Measurements from ENCODE around the gene EXOC1L.
"Not testable (repeated sequence)": the region's sequence is repeated elsewhere in the genome, so short reads cannot be mapped to it uniquely, and the experiment has no call there.

Gene EXOC1L

GRCh38 chr4:55838952-55839351 is 19.4 kb downstream of the EXOC1L start:
- H3K4me1 ChIP-seq (ENCODE audit: insufficient read depth, low read length, poor library complexity, severe bottlenecking), result no peaks in the 10 kb centered on the region
- H3K79me2 ChIP-seq (ENCODE audit: insufficient read depth, low read length), result no peaks in the 10 kb centered on the region
- H3K36me3 ChIP-seq (ENCODE audit: insufficient read depth, low read length), result no peaks in the 10 kb centered on the region
- no peaks in the 10 kb centered on the region for H4K20me1 ChIP-seq (ENCODE audit: insufficient read depth, low read length, poor library complexity, severe bottlenecking)
- H3K4me3 ChIP-seq (ENCODE audit: low read length, poor library complexity, severe bottlenecking), result no peak overlapping the region
- no peak overlapping the region for H3K9ac ChIP-seq (ENCODE audit: low read depth, low read length, poor library complexity, severe bottlenecking)
- H3K9me3 ChIP-seq (ENCODE audit: insufficient read depth, low read depth, low read length), result no peaks in the 10 kb centered on the region
- no peak overlapping the region for H2AFZ ChIP-seq (ENCODE audit: low read length)
- no peaks in the 10 kb centered on the region for H3F3A ChIP-seq (ENCODE audit: low read depth)
- TF ChIP-seq EZH2phosphoT487 (IDR thresholded peaks at IDR 0.05; ENCODE audit: borderline replicate concordance) (no peak), CTCF (conservative IDR thresholded peaks at IDR 0.05; ENCODE audit: low read length) (no peak)
- no peaks in the 10 kb centered on the region for H3K27me3 ChIP-seq (ENCODE audit: insufficient read depth, low read length, poor library complexity, severe bottlenecking)
- no peak overlapping the region for H3K4me2 ChIP-seq (ENCODE audit: low read depth, low read length, poor library complexity, severe bottlenecking)
- no peaks in the 10 kb centered on the region for H3K9me2 ChIP-seq (replicated peaks; ENCODE audit: low read depth, low read length)

- H3K9ac ChIP-seq (ENCODE audit: low read depth, low read length, poor library complexity, severe bottlenecking), result no peak overlapping the region
- H3F3A ChIP-seq (ENCODE audit: low read depth), result no peaks in the 10 kb centered on the region
- TF ChIP-seq CTCF (conservative IDR thresholded peaks at IDR 0.05; ENCODE audit: low read length) (no peak), EZH2phosphoT487 (IDR thresholded peaks at IDR 0.05; ENCODE audit: borderline replicate concordance) (no peak)
- H3K4me3 ChIP-seq (ENCODE audit: low read length, poor library complexity, severe bottlenecking), result no peak overlapping the region
- no peaks in the 10 kb centered on the region for H3K79me2 ChIP-seq (ENCODE audit: insufficient read depth, low read length)
- no peak overlapping the region for H2AFZ ChIP-seq (ENCODE audit: low read length)
- H3K9me2 ChIP-seq (replicated peaks; ENCODE audit: low read depth, low read length), result no peaks in the 10 kb centered on the region
- H3K27me3 ChIP-seq (ENCODE audit: insufficient read depth, low read length, poor library complexity, severe bottlenecking), result no peaks in the 10 kb centered on the region
- no peaks in the 10 kb centered on the region for H3K36me3 ChIP-seq (ENCODE audit: insufficient read depth, low read length)
- H3K9me3 ChIP-seq (ENCODE audit: insufficient read depth, low read depth, low read length), result no peaks in the 10 kb centered on the region
- H4K20me1 ChIP-seq (ENCODE audit: insufficient read depth, low read length, poor library complexity, severe bottlenecking), result no peaks in the 10 kb centered on the region
- H3K4me2 ChIP-seq (ENCODE audit: low read depth, low read length, poor library complexity, severe bottlenecking), result no peak overlapping the region
- no peaks in the 10 kb centered on the region for H3K4me1 ChIP-seq (ENCODE audit: insufficient read depth, low read length, poor library complexity, severe bottlenecking)
These were observed 21.4 kb downstream of the EXOC1L start for GRCh38 chr4:55840956-55841355.

- not testable (repeated sequence) for H3K27me3 ChIP-seq (ENCODE audit: insufficient read depth, low read length, poor library complexity, severe bottlenecking); H2AFZ ChIP-seq (ENCODE audit: low read length); H3K4me3 ChIP-seq (ENCODE audit: low read length, poor library complexity, severe bottlenecking); H3K9ac ChIP-seq (ENCODE audit: low read depth, low read length, poor library complexity, severe bottlenecking); H3K4me1 ChIP-seq (ENCODE audit: insufficient read depth, low read length, poor library complexity, severe bottlenecking); H4K20me1 ChIP-seq (ENCODE audit: insufficient read depth, low read length, poor library complexity, severe bottlenecking); H3K36me3 ChIP-seq (ENCODE audit: insufficient read depth, low read length); H3K9me3 ChIP-seq (ENCODE audit: insufficient read depth, low read depth, low read length); H3K4me2 ChIP-seq (ENCODE audit: low read depth, low read length, poor library complexity, severe bottlenecking); H3K9me2 ChIP-seq (replicated peaks; ENCODE audit: low read depth, low read length); H3K79me2 ChIP-seq (ENCODE audit: insufficient read depth, low read length); H3F3A ChIP-seq (ENCODE audit: low read depth)
These were observed 22.0 kb downstream of the EXOC1L start for GRCh38 chr4:55841373-55842239.

- H3K4me1 ChIP-seq (ENCODE audit: insufficient read depth, low read length, poor library complexity, severe bottlenecking); H2AFZ ChIP-seq (ENCODE audit: low read length); H3K9me2 ChIP-seq (replicated peaks; ENCODE audit: low read depth, low read length); H3K4me3 ChIP-seq (ENCODE audit: low read length, poor library complexity, severe bottlenecking); H3K4me2 ChIP-seq (ENCODE audit: low read depth, low read length, poor library complexity, severe bottlenecking); H3K27me3 ChIP-seq (ENCODE audit: insufficient read depth, low read length, poor library complexity, severe bottlenecking); H3K9ac ChIP-seq (ENCODE audit: low read depth, low read length, poor library complexity, severe bottlenecking); H3K9me3 ChIP-seq (ENCODE audit: insufficient read depth, low read depth, low read length); H4K20me1 ChIP-seq (ENCODE audit: insufficient read depth, low read length, poor library complexity, severe bottlenecking); H3K36me3 ChIP-seq (ENCODE audit: insufficient read depth, low read length); H3K79me2 ChIP-seq (ENCODE audit: insufficient read depth, low read length); H3F3A ChIP-seq (ENCODE audit: low read depth): not testable (repeated sequence)
These were observed 22.7 kb downstream of the EXOC1L start for GRCh38 chr4:55842312-55842711.
